GM12873 (cell line): ENCODE measurements around the gene CHST11.

Source experiments
- CTCF ChIP-seq: IDR thresholded peaks from 2 replicates; pipeline ENCODE4 v1.5.1; 2012; ENCODE audit warnings: low read depth, mild to moderate bottlenecking, moderate library complexity, low read length, control low read depth; ENCODE audit not compliant: insufficient read depth; ENCODE audit errors: missing control alignments

CHST11 gene

GRCh38 chr12:104619305-104619704 is 162.6 kb downstream of the CHST11 start:
- no peak for TF ChIP-seq CTCF

- TF ChIP-seq CTCF = no peak
Observed at GRCh38 chr12:104620837-104621531, 164.2 kb downstream of the CHST11 start.

GRCh38 chr12:104622928-104623327 is 166.2 kb downstream of the CHST11 start:
- no peak for TF ChIP-seq CTCF

GRCh38 chr12:104623883-104624282 is 167.1 kb downstream of the CHST11 start:
- no peak for TF ChIP-seq CTCF

- no peak for TF ChIP-seq CTCF
Observed at GRCh38 chr12:104624529-104624928, 167.8 kb downstream of the CHST11 start.

- no peak for TF ChIP-seq CTCF
Observed at GRCh38 chr12:104626069-104626837, 169.5 kb downstream of the CHST11 start.

- TF ChIP-seq CTCF = no peak
Observed at GRCh38 chr12:104627231-104627989, 170.7 kb downstream of the CHST11 start.
